NCI-H1694 treated with DMSO at 0.1 percent for 48 hours (cell line): Measurements from ENCODE around the gene GRID1.
A peak's percentile ranks its signal among the peaks of the same experiment; 100 is the strongest.

Experiments used
- DNase-seq: peaks from one replicate; lab custom pipeline; 2025; lab: John Stamatoyannopoulos, UW

Gene GRID1

DNA sequence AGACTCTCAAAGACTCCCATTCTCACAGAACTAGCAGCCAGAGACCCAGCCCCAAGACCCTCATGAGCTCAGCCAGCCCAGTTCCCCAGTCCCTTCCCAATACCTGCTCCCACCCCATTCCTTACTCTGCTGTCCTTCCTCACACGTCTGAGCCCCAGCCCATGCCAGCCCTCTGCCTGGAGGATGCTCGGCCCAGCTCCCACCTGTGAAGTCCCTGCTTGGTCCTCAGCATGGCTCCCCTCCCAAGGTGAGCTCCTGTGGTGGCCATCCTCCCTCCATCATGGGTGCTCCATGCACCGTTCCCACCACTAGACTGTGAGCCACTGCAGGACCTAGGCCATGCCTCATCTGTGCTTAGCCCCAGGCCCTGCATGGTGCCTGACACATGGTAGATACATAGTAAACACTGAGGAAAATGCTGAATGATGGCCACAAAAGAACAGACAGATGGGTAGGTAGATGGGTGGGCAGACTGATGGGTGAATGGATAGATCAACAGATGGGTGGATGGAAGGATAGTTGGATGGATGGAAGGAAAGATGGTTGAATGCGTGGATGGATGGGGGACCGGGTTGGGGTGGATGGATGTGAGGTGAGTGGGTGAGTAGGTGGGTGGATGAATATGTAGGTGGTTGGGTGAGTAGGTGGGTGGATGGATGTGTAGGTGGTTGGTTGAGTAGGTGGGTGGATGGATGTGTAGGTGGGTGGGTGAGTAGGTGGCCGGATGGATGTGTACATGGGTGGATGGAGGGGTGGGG, 138.9 kb downstream of the GRID1 start:
- no peak for DNase-seq

DNA sequence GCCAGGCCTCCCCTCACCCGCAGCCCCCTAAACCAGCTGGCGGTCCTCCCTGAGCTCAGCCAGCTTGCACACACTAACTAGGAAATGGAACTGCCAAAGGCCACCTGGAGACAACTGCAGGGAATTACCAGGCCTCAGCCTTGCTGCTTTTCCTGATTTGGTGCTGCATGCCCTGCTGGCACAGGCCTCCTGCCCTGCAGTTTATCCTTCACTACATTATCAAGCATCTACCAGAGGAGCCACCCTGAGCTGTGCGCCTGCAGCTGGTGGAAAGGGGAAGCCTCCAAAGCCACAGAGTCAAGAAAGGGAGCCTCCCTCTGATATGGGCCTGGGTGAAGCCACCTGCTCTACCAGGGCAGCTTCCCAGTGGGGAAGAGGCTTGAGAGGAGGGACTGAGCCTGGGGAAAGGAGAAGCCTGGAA, 139.8 kb downstream of the GRID1 start:
- peak; percentile 23 for DNase-seq

DNA sequence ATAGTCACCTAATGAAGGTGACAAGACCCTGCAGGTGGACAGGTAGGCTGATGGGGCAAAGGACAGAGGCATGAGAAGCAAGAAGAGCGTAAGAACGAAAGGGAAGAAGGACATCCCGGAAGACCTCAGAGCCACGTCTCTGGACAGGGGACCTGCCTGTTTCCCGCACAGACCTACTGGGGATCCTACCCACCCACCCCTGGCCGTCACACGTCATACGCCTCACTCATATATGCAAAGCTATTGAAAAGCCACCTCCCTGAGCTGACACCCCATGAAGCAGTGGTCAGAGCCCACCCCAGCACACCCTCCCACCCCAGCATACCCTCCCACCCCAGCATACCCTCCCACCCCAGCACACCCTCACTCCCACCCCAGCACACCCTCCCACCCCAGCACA, 140.6 kb downstream of the GRID1 start:
- no peak for DNase-seq

DNA sequence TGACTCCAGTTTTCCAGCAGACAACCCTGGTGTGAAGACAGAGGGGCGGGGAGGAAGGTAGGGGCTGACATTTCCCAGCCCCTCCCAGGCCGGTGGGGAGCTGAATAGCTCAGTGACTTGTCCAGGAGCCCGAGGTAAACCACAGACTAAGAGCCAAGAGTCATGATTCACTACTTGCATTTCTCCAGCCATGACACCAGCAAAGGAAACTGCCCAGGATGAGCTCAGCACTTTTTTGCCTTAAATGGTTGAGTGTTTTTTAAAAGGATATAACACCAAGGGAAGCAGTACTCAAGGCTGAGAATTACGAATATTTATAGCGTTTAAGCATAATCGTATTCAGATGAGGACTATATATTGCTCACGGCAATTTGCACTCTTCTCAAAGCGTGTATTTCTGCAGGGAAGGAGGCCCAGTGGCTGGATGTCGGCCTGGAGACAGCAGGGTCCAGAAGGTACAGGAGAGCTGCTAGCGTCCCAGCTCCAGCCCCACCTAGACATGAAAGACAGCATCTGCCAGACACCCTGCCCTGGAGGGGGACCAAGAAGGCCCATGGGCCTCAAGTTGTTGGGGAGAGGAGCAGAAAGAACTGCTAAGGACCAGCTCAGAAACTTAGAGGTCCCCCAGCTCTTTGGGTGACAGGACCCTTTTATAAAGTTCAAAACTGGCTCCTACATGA, 141.4 kb downstream of the GRID1 start:
- no peak for DNase-seq

DNA sequence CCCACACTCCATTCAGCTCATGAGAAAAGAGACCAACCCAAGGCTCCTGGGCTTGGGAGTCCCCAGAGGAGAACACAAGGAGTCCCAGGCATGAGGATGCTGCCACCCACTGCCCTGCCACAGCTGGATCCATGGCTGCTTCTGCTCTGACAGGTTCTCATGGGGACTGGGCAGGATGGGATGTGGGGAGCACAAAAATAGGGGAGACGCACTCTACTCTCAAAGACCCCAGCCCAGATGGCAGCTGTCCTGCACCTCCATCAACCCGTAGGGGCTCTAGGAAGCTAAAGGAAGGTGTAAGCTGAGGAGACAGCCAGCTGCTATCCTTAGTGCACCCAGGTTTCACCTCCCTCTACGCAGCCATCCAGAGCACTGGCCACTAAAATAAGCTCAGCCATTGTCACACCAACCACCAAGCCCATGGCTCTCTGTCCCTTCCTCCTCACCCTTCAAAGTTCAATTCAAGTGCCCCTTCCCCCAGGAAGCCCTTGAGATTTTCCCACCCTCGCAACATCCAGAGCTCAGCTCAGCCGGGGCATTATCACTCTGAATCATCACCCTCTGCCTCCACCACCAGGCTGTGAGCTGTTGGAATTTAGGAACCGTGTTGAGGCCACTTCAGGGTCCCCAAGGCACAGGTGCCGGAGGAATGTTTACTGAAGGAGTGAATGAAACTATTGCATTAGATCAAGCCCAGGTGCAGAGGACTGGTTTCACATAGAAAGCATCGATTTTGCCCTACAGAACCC, 142.1 kb downstream of the GRID1 start:
- no peak for DNase-seq

DNA sequence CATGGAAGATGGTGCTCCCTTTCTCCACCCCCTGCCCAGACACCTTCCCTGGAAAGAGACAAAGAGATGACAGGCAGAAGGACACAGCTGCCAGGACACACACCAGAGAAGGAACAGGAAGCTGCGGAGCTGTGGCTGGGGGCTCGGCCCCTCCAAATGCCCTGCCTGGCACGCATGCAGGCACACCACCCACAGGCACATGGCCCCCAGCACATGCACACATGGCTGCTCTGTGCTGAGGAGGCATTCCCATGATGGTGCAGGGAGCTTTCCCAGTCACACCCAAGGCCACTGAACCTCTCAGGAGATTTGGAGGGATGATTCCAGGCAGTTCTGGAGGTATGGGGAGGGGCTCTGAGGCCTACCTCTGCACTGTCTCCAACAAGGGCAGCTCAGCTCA, 143.3 kb downstream of the GRID1 start:
- DNase-seq = no peak

DNA sequence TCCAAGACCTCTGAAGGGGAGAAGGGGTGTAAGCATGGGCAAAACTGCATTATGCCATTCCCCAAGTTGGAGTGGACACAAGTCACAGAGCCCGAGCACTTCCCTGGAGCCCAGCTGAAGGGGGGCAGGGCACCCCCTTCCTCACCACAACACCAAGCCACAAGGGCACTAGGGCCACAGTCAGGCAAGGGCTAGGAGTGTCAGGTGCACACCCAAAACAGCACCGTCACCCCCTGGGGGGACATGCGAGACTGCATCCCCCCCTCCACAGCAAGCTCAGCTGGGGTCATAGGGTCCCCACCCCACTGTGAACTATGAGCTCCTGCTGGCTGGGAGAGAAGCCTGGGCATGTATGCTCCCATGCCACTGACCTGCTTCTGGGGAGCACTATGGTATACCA, 143.9 kb downstream of the GRID1 start:
- DNase-seq = no peak

DNA sequence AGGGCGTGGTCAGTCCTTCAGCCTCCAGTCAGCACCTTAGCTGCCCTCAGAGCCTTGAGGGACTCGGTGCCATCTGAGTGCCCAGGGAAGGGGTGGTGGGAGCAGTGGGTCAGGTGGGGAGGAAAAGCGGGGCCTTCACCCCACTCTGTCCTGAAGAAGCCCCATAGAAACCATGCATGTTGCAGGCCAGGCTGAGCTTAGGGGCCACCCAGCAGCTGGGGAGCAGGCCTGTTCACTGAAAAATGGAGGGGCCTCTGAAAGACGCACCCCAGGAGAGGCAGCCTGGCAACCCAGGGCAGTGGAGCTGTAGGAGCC, 144.3 kb downstream of the GRID1 start:
- DNase-seq = no peak

DNA sequence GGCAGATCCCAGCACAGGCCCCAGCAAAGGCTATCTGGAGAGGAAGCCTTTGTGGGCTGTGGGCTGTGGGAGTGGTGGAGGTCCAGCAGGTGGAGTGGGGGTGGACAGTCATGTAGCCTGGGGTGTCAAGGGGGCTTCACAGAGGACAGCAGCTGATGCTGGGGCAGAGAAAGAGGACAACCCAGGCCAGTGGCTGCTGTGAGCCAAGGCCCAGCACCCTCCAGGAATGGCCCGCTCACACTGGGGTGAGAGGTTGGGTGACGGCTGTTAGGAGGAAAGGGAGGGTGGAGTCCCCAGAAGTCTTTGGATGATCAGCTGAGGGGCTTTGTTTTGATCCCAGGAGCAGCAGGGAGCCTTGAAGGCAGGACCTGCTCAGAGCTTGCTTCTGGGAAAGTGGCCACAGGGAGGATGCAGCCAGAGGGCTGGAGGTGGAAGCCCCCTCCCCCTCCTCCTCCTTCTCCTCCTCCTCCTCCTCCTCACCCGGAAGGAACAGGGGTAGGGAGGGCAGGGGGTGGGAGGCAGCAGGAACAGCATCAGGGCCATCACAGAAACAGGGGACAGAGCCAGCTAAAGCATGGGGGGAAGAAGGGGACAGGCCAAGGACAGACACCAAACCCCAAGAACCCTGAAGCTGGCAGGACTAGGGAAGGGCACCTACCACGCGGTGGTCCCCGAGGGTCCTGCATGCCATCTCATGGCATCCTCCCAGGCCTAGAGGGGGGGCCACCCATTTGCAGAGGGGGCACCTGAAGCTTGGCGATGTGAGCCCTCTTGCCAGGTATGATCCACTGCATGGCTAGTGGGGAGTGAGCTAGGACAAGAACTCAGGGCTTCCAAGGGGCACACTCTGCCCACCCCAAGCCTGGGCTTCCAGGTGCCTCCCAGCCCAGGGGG, 144.9 kb downstream of the GRID1 start:
- DNase-seq = no peak

DNA sequence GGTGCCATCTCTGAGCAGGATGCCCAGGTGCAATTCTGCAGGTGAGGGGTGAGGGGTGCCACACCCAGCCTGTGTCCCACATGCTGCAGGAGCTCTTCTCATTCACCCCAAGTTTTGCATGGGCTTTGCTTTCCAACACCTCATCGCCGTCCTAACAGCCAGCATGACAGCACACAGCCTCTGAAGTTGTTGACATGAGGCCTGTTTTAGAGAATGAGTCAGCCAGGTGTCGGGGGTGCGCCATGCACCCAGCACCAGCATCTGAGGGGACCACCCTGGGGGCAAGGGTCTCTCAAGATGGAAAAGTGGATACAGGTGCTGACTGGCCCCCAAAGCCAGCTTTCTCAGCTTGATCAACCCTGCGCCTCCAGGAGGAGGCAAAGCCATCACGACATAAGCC, 146.0 kb downstream of the GRID1 start:
- no peak for DNase-seq

DNA sequence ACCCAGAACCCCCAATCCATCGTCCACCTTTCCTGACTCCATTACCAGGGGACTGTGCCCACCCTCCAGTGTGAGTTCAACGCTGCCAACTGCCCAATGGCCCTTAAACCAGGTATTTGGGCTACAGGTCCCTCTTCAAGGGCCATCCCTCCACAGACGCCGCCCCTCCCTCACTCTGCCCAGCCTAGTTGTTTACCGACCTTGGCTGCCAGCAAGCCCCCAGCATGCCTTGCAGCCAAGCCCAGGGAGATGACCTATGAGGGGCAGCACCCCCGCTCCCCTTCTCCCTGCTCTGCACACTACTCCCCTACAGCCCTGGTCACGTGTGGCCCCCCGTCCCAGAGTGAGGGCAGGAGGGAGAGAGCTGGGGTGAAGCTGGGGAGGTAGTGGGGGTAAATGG, 147.3 kb downstream of the GRID1 start:
- no peak for DNase-seq

DNA sequence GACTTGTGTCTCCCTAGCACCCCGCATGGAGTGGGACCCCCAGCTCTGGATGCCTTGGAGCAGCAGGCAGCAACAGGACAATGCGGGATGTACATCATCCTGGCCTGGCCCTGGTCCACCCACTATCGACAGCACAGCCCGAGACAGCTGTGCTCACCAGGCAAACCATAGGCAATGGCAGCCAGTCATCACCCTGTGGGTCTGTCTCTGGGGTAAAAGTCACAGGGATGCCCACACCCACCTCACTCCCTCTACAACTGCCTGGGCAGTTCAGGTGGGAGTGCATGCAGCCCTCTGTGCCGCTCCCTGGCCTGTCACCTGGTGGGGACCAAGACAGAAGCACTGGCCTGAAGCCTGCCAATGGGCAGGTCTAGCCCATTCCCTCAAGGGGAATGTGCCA, 147.8 kb downstream of the GRID1 start:
- no peak for DNase-seq

DNA sequence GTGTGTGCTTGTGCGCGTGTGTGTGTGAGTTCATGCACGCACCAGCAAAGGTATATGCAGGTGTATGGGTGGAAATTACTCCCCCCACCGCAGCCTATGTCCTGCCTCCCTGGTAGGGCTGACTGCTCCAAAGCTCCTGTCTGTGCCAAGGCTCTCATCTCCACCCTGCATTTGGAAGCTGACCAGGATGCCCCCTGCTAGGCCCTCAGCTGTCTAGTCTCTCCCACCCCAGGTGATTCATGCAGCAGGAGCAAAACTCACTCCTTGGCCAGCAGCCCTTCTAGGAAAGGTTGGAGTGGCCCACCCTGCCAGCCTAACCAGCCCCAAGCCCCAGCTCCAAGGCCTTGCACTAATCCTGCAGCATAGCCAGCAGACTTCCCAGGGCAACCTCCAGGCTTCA, 148.4 kb downstream of the GRID1 start:
- no peak for DNase-seq

DNA sequence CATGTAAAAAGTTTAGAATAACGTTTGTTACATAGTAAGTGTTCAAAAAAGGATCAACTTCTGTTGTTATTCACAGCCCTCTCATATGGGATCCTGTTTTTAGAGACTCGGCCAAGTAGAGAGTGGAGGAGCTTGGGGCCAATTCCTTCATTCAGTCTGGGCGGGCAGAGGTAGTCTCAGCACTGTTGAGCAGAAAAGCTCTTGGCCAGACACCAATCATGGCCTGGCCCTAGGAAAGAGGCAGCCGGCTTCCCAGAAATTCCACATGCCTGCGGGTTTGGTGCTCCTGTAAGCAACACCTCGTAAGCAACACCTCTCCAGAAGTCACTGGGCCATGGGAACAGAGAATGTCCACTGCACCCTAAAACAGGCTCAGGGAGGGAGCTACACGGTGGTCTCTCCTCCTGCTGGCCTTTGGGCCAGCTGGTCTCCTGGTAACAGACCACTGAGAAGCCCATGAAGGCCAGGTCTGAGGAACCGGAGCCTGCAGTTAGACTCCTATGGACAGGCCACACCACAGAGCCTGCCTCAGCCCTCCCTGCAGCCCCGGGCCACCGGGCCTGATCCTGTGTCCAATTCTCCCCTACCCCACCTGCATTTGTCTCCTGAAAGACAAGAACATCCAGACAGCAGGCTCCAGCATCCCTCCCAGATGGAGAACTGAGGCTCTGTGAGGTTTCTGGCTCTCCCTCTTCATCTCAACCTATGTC, 149.1 kb downstream of the GRID1 start:
- DNase-seq = no peak

DNA sequence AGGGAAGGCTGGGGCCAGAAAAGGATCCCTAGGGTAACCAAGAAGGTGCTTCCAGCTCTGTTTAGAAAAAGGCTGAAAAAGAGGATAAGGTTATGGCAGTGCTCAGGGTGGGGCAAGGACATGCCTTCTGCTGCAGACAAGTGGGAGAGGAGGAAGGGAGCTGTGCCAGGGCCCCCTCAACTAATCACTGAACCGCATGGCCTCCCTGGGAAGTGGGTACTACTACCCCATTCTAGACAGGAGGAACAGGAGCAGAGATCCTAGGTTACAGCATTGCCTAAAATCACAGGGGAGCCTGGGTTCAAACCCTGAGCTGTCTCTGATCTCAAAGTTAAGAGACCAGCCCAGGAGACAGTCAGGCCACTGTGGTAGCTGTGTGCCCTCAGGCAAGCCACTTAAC, 149.7 kb downstream of the GRID1 start:
- DNase-seq = no peak

DNA sequence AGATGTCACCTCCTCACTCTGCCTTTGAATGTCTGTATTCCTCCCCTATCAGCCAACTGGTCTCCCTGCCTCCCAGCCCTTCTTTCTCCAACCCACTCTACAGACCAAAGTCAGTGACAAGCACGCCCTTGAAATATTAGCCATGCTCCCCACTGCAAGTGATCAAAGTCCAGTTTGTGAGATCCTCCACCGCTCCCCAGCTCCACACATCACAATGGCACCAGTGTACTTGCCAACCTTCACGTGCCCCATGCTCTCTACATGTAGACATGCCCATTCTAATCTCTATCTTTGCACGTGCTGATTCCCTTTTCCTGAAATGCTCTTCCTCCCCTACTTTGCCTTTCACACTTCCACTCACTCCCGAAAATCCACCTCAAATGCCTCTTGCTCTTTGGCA, 150.9 kb downstream of the GRID1 start:
- no peak for DNase-seq

DNA sequence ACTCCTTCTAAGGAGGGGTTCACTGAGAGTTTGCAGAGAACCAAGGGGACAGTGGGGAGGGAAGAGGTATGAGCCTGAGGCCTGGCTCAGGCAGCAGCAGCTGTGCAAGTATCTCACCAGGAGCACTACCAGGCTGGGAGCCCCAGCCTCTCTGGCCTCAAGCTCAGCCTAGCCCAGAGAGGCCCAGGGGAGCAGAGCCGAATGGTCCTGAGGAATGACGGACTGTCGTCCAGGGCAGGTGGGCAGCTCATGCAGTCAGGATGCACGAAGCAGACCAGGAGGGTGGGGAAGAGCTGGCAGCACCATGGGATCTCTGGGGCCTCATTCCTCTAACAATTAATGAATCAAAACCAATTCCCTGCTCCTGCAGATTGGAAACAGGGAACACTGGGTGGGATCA, 151.5 kb downstream of the GRID1 start:
- no peak for DNase-seq

DNA sequence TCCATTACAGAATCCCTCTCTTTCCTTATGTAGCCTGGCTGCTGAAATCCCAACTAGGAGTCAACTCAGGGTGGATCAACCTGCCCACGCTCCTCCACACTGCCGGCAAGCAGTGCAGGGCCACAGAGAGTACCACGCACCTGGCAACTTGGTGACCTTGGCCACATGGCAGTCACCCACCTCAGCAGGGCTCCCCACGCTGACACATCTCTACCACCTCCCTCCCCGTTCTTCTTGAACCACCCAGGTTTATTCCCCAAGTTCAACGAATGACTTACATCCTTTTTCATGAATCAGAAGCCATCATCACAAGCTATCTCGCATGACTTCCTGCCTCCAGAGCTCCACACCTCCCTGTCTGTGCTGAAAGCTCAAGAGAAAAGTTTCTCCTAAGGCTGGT, 153.4 kb downstream of the GRID1 start:
- DNase-seq = no peak

DNA sequence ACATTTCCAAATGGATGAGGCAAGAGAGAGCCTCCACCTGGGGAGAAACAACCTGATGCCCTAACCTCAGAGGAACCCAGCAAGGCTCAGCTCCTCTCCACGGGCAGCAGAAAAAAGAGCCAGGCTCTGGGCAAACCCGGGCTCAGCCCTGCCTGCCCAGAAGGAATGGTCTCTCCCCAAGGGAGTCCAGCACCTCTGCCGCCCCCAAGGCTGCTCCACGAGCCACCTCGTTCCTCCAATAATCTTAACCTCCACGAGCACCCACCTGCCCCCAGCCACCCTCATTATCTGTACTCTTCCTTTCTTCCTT, 154.2 kb downstream of the GRID1 start:
- no peak for DNase-seq

DNA sequence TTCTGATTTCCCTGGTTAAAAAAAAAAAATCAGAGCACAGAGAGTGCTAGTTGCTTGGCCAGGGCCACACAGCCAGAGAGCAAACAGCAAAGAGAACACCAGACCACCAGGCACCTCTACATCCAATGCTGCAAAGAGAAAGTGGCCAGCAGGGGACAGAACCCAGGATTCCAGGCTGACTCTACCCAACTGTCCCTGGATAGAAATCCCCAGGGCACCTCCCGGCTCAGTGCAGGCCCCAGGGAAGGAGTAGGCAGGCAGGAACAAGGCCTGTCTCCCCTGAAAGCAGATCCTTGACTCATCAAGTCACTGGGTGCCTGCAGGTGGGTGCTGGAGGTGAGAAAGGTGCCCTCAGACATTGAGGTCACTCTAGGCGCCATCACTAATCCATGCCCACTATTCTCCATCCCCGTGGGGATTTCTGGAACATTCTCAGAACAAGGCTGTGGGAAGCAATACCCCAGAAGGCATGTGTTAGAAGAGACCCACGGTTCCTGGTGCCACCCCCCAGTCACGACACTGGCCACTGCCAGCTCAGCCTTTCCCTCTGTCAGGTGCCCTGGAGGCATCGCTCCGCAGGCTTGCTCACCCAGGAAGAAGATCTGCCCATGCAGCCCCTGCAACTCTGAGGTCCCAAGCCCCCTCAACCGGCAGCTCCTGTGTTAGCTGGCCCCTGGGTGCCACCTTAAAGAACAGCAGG, 154.8 kb downstream of the GRID1 start:
- no peak for DNase-seq

DNA sequence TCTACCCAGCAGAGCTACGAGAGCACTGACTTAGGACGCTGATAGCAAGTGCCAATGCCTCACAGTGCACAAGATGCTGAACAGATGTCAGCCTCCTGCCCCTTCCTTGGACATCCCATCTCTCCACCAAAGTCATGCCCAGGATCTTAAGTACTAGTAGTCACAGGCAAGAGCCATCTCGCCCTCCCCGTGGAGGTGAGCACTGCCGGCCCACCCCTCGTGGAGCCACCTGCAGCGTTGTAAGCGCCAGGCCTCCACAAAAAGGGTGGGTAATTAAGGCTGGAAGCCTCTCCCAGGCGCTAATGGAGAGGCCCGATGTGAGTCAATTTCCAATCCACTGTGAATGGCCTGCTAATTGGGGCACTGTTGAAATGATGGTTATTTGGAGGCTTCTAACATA, 156.2 kb downstream of the GRID1 start:
- no peak for DNase-seq
